Stimulated activated CD4-positive, alpha-beta T cell treated with anti-CD3 and anti-CD28 coated beads, Interleukin-1b, Interleukin-23, amount 100 ng/mL, for 4 hours (primary cell): ENCODE measurements around the gene L1TD1.
"Not testable (repeated sequence)": the region's sequence is repeated elsewhere in the genome, so short reads cannot be mapped to it uniquely, and the experiment has no call there.

ENCODE experiments used
- DNase-seq, 2 donors: peaks; one replicate each; pipeline ENCODE4 v3.0.0-alpha.2; 2020; ENCODE audit warnings: low read depth in 2 of 2

The L1TD1 gene

GRCh38 chr1:62194651-62195544, at the start of gene L1TD1:
L1TD1 (plus strand) TSS chr1:62194849; CDS start chr1:62206629, 11,780 bp downstream.
- DNase-seq: no peak

GRCh38 chr1:62159940-62160348, 34.7 kb upstream of the L1TD1 start:
- no peak for DNase-seq

GRCh38 chr1:62161711-62162110, 32.9 kb upstream of the L1TD1 start:
- no peak for DNase-seq

- DNase-seq: not testable (repeated sequence)
Observed at GRCh38 chr1:62170380-62170779, 24.3 kb upstream of the L1TD1 start.

GRCh38 chr1:62175568-62176179, 19.0 kb upstream of the L1TD1 start:
- DNase-seq: peak in 1 of 2 donors; percentile 15

GRCh38 chr1:62176597-62177312, 17.9 kb upstream of the L1TD1 start:
- no peak for DNase-seq

- no peak for DNase-seq
Observed at GRCh38 chr1:62177621-62178020, 17.0 kb upstream of the L1TD1 start.

GRCh38 chr1:62178372-62178771, 16.3 kb upstream of the L1TD1 start:
- DNase-seq: no peak

- not testable (repeated sequence) for DNase-seq
Observed at GRCh38 chr1:62180054-62180453, 14.6 kb upstream of the L1TD1 start.

- no peak for DNase-seq
Observed at GRCh38 chr1:62180639-62181038, 14.0 kb upstream of the L1TD1 start.

GRCh38 chr1:62181532-62181931, 13.1 kb upstream of the L1TD1 start:
- no peak for DNase-seq

GRCh38 chr1:62182157-62182556, 12.5 kb upstream of the L1TD1 start:
- not testable (repeated sequence) for DNase-seq

GRCh38 chr1:62183164-62184020, 11.3 kb upstream of the L1TD1 start:
- DNase-seq: not testable (repeated sequence)

- DNase-seq: no peak
Observed at GRCh38 chr1:62184336-62184735, 10.3 kb upstream of the L1TD1 start.

- DNase-seq: not testable (repeated sequence)
Observed at GRCh38 chr1:62185233-62185632, 9.4 kb upstream of the L1TD1 start.

GRCh38 chr1:62185677-62186076, 9.0 kb upstream of the L1TD1 start:
- DNase-seq: no peak

GRCh38 chr1:62187548-62187947, 7.1 kb upstream of the L1TD1 start:
- DNase-seq: no peak

GRCh38 chr1:62188111-62188510, 6.5 kb upstream of the L1TD1 start:
- DNase-seq: no peak

GRCh38 chr1:62196086-62196690, 1.5 kb downstream of the L1TD1 start:
- DNase-seq: no peak

- DNase-seq: no peak
Observed at GRCh38 chr1:62198069-62198780, 3.6 kb downstream of the L1TD1 start.
